Measurements from ENCODE around the gene PHF12. TPM values are rescaled to one million over a fixed set of nuclear protein-coding genes. Genes with fewer than 3 reads are reported as not detected.
A peak's percentile ranks its signal among the peaks of the same experiment; 100 is the strongest.

Gene PHF12
- 40.0 TPM for total RNA-seq
- long read RNA-seq, full-length matches to known transcripts = 3 of 24 reads
- long read RNA-seq, partial matches to known transcripts = 16 of 24 reads
- long read RNA-seq, other reads (novel, unspliced or antisense) = 5 of 24 reads

DNA sequence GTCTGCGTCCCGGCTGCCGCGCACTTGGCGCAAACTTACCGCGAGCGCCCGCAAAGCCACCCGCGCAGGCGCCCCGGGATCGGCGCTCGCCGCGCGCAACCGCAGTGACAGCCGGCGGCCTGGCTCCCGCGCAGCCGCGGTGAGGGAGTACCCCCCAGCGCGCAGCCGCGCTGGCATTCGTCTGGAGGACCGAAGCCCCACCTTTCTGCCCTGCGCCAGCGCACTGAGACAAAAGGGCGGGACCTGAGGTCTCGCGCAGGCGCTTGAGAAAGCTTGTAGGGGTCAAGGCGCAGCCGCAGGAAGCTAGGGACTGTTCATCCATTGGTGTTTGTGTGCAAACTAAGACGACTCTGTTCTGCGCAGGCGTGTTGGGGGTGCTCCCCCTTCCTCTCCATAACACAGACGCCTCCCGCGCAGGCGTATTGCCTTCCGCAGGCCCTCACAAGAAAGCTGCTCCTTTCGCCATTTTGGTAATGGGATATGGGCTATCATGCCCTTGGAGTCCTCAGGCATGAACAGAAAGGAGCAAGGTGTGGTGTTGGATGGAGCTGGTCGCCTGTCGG is at the start of gene PHF12:
Gene PHF12, minus strand, starts transcription at position 91 of the 563 bp plus-strand sequence. CDS start 558 bp downstream, outside the sequence.
- DNase-seq (peak; percentile 100), ATAC-seq (peak; percentile 87)
- peak within 1 kb of the TSS; percentile 100 for H3K27ac ChIP-seq
- intact Hi-C loops (cut with DNase I) = no loop called here
- H3K36me3 ChIP-seq = no peaks in the 10 kb centered on the region
- H3K4me1 ChIP-seq = peaks cover 27% of the 10 kb centered on the region
- H3K4me3 ChIP-seq = peak within 1 kb of the TSS; percentile 89
- no peaks in the 10 kb centered on the region for H3K9me3 ChIP-seq
- TF ChIP-seq, protein P1, sequence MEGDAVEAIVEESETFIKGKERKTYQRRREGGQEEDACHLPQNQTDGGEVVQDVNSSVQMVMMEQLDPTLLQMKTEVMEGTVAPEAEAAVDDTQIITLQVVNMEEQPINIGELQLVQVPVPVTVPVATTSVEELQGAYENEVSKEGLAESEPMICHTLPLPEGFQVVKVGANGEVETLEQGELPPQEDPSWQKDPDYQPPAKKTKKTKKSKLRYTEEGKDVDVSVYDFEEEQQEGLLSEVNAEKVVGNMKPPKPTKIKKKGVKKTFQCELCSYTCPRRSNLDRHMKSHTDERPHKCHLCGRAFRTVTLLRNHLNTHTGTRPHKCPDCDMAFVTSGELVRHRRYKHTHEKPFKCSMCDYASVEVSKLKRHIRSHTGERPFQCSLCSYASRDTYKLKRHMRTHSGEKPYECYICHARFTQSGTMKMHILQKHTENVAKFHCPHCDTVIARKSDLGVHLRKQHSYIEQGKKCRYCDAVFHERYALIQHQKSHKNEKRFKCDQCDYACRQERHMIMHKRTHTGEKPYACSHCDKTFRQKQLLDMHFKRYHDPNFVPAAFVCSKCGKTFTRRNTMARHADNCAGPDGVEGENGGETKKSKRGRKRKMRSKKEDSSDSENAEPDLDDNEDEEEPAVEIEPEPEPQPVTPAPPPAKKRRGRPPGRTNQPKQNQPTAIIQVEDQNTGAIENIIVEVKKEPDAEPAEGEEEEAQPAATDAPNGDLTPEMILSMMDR (IDR thresholded peaks at IDR 0.05) = no peak
- H3K27me3 ChIP-seq = no peaks in the 10 kb centered on the region

DNA sequence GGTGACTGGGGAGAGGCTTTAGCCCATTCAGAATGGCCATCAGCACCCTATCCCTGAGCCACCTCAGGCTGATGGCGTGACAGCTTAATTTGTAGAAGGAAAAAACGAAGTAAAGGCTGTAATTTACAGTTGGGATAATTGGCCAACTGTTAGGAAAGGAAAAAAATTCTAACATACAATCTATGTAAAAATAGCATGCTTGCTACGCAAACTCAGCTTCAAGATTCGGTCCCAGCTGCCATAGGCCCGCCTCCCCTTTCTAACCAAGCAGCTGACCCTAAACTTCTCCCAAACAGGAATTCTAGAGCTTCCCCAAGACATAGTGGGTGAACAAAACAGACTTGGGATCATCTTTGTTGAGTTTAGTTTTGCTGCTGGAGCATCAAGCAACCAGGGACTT is 49.7 kb upstream of the PHF12 start:
- Histone ChIP-seq H3K27me3 (peaks cover 34% of the 10 kb centered on the region), H3K27ac (no peak overlapping the region), H3K4me1 (no peaks in the 10 kb centered on the region), H3K9me3 (no peaks in the 10 kb centered on the region), H3K4me3 (no peak overlapping the region), H3K36me3 (no peaks in the 10 kb centered on the region)
- TF ChIP-seq, protein P1 (IDR thresholded peaks at IDR 0.05) = no peak
- intact Hi-C loops (cut with DNase I) = no loop called here
- ATAC-seq (no peak), DNase-seq (no peak)

DNA sequence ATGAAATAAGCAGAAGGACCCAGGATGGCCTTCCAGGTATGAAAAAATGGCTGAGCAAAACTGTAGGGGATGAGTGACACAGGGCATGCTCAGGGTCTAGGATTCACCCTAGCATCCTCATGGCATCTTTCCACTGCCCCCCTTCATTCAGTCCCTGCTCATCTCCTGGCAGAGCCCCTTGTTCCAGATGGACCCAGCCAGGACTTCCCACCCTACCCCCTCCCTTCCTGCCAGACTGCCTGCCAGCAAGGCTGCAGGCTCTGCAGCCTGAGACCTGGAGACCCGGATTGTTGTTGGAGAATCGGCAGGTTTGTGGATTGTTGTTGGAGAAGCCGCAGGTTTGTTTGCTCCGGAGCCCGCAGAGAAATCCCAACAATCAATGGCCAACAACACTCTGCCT is 47.9 kb upstream of the PHF12 start:
- intact Hi-C loops (cut with DNase I) = no loop called here
- H3K27ac ChIP-seq = no peak overlapping the region
- no peaks in the 10 kb centered on the region for H3K9me3 ChIP-seq
- DNase-seq = no peak
- H3K4me1 ChIP-seq = no peaks in the 10 kb centered on the region
- H3K4me3 ChIP-seq = no peak overlapping the region
- no peaks in the 10 kb centered on the region for H3K36me3 ChIP-seq
- ATAC-seq = no peak
- H3K27me3 ChIP-seq = peaks cover 18% of the 10 kb centered on the region
- TF ChIP-seq, protein P1 (IDR thresholded peaks at IDR 0.05) = no peak

DNA sequence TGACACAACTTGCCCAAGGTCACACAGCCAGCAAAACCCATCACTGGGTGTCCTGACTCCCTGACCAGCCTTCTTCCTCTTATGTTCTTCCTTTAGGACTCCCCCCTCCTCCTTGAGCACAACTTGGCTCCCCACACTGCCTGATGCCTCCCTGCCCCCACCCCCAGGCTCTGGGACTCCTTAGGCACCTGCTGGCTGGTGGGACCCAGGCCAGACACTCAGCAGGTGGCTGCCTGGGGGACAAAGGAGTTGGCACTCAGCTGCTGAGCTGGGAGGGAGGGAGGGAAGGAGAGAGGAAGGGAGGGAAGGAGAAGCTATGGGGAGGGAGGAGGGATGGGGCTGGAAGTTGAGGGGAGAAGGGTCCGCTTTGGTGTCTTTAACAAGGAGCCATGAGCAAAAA is 46.5 kb upstream of the PHF12 start:
- H3K4me3 ChIP-seq = no peak overlapping the region
- no peak overlapping the region for H3K27ac ChIP-seq
- no peaks in the 10 kb centered on the region for H3K4me1 ChIP-seq
- TF ChIP-seq, protein P1 (IDR thresholded peaks at IDR 0.05) = no peak
- H3K27me3 ChIP-seq = peaks cover 6% of the 10 kb centered on the region
- intact Hi-C loops (cut with DNase I) = no loop called here
- DNase-seq = no peak
- ATAC-seq = no peak
- no peaks in the 10 kb centered on the region for H3K9me3 ChIP-seq
- H3K36me3 ChIP-seq = no peaks in the 10 kb centered on the region

DNA sequence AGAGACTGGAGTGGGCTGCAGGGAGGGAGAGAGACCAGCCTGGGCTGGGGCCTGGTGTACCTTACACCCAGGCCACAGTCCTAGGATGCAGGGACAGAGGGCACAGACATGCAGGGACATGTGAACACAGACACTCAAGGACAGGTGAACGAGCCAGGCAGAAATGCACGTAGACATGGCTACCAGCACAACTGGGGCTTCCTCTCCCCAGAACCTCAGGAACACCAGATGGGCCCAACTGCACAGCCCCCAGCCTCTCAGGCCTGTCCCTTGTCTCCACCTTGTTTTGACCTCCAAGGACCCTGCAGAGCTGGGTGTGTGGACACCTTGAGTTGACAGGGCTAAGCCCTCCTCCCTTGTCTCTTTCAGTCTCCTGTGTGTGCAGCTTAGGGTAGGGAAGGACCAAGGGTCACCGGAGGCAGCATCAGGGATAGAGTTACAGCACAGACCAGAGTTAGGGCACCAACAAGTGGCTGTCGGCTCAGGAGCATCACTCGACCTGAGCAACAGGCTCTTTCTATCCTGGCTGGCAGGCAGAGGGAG is 45.3 kb upstream of the PHF12 start:
- ATAC-seq (peak; percentile 6), DNase-seq (no peak)
- no peaks in the 10 kb centered on the region for H3K36me3 ChIP-seq
- H3K9me3 ChIP-seq = no peaks in the 10 kb centered on the region
- peaks cover 6% of the 10 kb centered on the region for H3K27me3 ChIP-seq
- TF ChIP-seq, protein P1 (IDR thresholded peaks at IDR 0.05) = no peak
- H3K27ac ChIP-seq = no peak overlapping the region
- intact Hi-C loops (cut with DNase I) = no loop called here
- no peaks in the 10 kb centered on the region for H3K4me1 ChIP-seq
- H3K4me3 ChIP-seq = no peak overlapping the region
